ENCODE data around the gene LTB4R. TPM values are rescaled to one million over a fixed set of nuclear protein-coding genes. Genes with fewer than 3 reads are reported as not detected.
A peak's percentile ranks its signal among the peaks of the same experiment; 100 is the strongest.

Gene LTB4R
- total and polyA plus RNA-seq, 9 of the 15 experiments (the other 6 are each of a cell fraction or from before 2014, with no cell fraction given) = 0.38 to 10.5 (median 2.8) TPM

GRCh38 chr14:24299255-24300191 lies 11.8 kb upstream of the LTB4R start, which contains the start of the genes DHRS1 and NOP9 (continued):
- TF ChIP-seq MAZ (CRISPR knock-in tag; conservative IDR thresholded peaks at IDR 0.05 in 1 of 2, IDR thresholded peaks at IDR 0.05 in 1 of 2) = peak in 1 of 2 experiments; percentile 80; a peak in 2 of 4 replicates
- TF ChIP-seq ZNF318 (IDR thresholded peaks at IDR 0.05; ENCODE audit: borderline replicate concordance in 1 of 2, low read depth in 1 of 2) = no peak
- TF ChIP-seq KDM5B (IDR thresholded peaks at IDR 0.05; ENCODE audit: insufficient replicate concordance, low read depth, low read length) = peak; percentile 37
- TF ChIP-seq MGA (IDR thresholded peaks at IDR 0.05) = peak; percentile 49; the same call in 1 of the 2 replicates
- 0 out of 2 replicates have a peak, but pooled peaks have one; percentile 43 for TF ChIP-seq PML (IDR thresholded peaks at IDR 0.05; ENCODE audit: low read length)

All from K562 (cell line).